ENCODE measurements around the gene MYO7A.

Gene MYO7A

DNA sequence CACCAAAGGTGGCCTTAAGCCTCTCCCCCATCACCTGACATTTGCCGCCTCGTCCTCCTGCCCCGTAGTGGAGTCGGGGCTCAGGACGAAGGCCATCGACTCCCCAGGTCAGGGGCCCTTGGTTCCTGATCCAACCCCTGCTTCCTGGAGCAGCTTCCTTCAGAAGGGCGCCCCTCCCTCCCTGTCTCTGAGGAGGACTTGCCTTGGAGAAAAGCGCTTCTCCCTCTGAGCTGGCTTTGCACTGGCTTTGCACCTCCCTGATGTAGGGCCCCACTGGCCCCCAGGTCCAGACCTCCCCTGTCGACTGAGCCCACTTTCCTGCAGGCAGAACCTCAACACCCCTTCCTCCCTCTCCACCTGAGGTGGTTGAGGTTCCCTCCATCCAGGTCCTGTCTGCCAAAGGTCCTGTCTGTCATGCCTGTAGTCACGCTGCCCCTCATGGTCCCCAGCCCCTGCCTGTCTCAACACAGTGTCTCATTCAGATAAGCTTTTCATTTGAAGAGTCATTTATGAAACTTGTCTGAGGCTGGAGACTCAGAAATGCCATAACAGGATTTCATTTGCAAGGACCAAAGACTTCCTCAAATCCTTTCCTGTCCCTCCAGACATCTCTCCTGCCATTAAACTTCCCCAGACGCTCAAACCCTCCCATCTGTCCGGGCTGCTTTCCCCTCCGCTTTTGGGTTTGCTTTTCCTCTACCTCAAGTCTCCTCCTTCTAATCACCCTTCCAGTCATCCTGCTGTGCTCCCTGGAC lies 78.4 kb downstream of the MYO7A start:
- Histone ChIP-seq H3K4me3 (ENCODE audit: insufficient read depth in 1 of 2, low read depth in 1 of 2, low read length in 2 of 2) (no peak overlapping the region), H2BK5ac (ENCODE audit: low read depth, low read length, poor library complexity, severe bottlenecking) (no peak overlapping the region), H3K36me3 (ENCODE audit: control insufficient read depth in 1 of 2, insufficient read depth in 2 of 2, low read depth in 1 of 2, low read length in 2 of 2) (no peaks in the 10 kb centered on the region), H3K14ac (ENCODE audit: low read length in 2 of 2) (peak overlapping the region in 1 of 2 experiments; percentile 35), H4K91ac (ENCODE audit: low read length) (no peak overlapping the region), H2AK5ac (ENCODE audit: low read length, severe bottlenecking) (no peak overlapping the region), H3K27ac (ENCODE audit: low read length, poor library complexity, severe bottlenecking) (no peak overlapping the region), H3K18ac (ENCODE audit: low read depth in 1 of 2, low read length in 2 of 2) (no peak overlapping the region), H3K9ac (ENCODE audit: low read length) (no peak overlapping the region), H3K4me2 (ENCODE audit: low read length, poor library complexity, severe bottlenecking) (no peak overlapping the region), H3K4ac (ENCODE audit: low read depth in 1 of 2, low read length in 2 of 2) (no peak overlapping the region), H3K23ac (ENCODE audit: low read length in 2 of 2) (no peak overlapping the region), H2BK15ac (ENCODE audit: low read depth, poor library complexity, severe bottlenecking) (no peak overlapping the region), H2BK12ac (ENCODE audit: low read length in 2 of 2) (no peak overlapping the region), H3K9me3 (ENCODE audit: control insufficient read depth, low read length) (no peaks in the 10 kb centered on the region), H3K27me3 (ENCODE audit: control insufficient read depth in 1 of 2, insufficient read depth in 1 of 2, low read length in 2 of 2) (peaks cover 10 to 19% of the 10 kb centered on the region in 2 experiments), H3K79me1 (replicated peaks; ENCODE audit: low read length, poor library complexity, severe bottlenecking) (no peaks in the 10 kb centered on the region), H2BK120ac (ENCODE audit: low read depth, low read length) (no peak overlapping the region), H2AFZ (ENCODE audit: low read depth, low read length) (no peak overlapping the region), H4K8ac (ENCODE audit: low read length) (no peak overlapping the region), H3K4me1 (ENCODE audit: control insufficient read depth, insufficient read depth, low read depth, low read length) (peaks cover 1% of the 10 kb centered on the region)
- no peak for DNase-seq
- WGBS = 91% methylated on average over 13 of the region's 13 CpGs

DNA sequence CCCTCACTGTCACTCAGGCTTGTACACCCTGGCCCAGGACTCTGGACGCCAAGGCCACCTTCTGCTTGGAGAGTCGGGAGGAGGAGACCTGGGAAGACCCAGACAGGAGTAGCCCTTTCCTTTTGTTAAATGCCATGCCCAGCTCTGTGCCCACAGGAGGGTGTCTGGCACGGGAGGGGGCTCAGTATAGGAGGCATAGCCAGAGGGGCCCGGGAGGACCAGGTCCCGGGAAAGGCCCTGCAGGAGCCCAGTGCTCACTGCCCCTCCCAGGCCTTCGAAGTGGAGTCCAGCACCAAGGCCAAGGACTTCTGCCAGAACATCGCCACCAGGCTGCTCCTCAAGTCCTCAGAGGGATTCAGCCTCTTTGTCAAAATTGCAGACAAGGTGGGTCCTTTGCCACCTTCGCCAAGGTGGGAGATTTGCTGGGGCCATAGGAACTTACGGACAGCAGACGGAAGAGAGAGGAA lies 79.0 kb downstream of the MYO7A start:
- H2AK5ac ChIP-seq (ENCODE audit: low read length, severe bottlenecking) = no peak overlapping the region
- H3K79me1 ChIP-seq (replicated peaks; ENCODE audit: low read length, poor library complexity, severe bottlenecking) = no peaks in the 10 kb centered on the region
- H4K91ac ChIP-seq (ENCODE audit: low read length) = no peak overlapping the region
- no peak overlapping the region for H3K4ac ChIP-seq (ENCODE audit: low read depth in 1 of 2, low read length in 2 of 2)
- H3K36me3 ChIP-seq (ENCODE audit: control insufficient read depth in 1 of 2, insufficient read depth in 2 of 2, low read depth in 1 of 2, low read length in 2 of 2) = no peaks in the 10 kb centered on the region
- H4K8ac ChIP-seq (ENCODE audit: low read length) = no peak overlapping the region
- H2BK5ac ChIP-seq (ENCODE audit: low read depth, low read length, poor library complexity, severe bottlenecking) = no peak overlapping the region
- no peak overlapping the region for H3K23ac ChIP-seq (ENCODE audit: low read length in 2 of 2)
- no peak overlapping the region for H3K4me2 ChIP-seq (ENCODE audit: low read length, poor library complexity, severe bottlenecking)
- H2BK120ac ChIP-seq (ENCODE audit: low read depth, low read length) = no peak overlapping the region
- no peak overlapping the region for H2BK15ac ChIP-seq (ENCODE audit: low read depth, poor library complexity, severe bottlenecking)
- H3K14ac ChIP-seq (ENCODE audit: low read length in 2 of 2) = no peak overlapping the region
- H3K27ac ChIP-seq (ENCODE audit: low read length, poor library complexity, severe bottlenecking) = no peak overlapping the region
- no peak overlapping the region for H3K4me3 ChIP-seq (ENCODE audit: insufficient read depth in 1 of 2, low read depth in 1 of 2, low read length in 2 of 2)
- H3K18ac ChIP-seq (ENCODE audit: low read depth in 1 of 2, low read length in 2 of 2) = no peak overlapping the region
- H3K27me3 ChIP-seq (ENCODE audit: control insufficient read depth in 1 of 2, insufficient read depth in 1 of 2, low read length in 2 of 2) = peaks cover 10 to 25% of the 10 kb centered on the region in 2 experiments
- H3K4me1 ChIP-seq (ENCODE audit: control insufficient read depth, insufficient read depth, low read depth, low read length) = peaks cover 1% of the 10 kb centered on the region
- 84% methylated on average over 10 of the region's 10 CpGs for WGBS
- H3K9me3 ChIP-seq (ENCODE audit: control insufficient read depth, low read length) = no peaks in the 10 kb centered on the region
- H2BK12ac ChIP-seq (ENCODE audit: low read length in 2 of 2) = no peak overlapping the region
- no peak for DNase-seq
- no peak overlapping the region for H3K9ac ChIP-seq (ENCODE audit: low read length)
- no peak overlapping the region for H2AFZ ChIP-seq (ENCODE audit: low read depth, low read length)

DNA sequence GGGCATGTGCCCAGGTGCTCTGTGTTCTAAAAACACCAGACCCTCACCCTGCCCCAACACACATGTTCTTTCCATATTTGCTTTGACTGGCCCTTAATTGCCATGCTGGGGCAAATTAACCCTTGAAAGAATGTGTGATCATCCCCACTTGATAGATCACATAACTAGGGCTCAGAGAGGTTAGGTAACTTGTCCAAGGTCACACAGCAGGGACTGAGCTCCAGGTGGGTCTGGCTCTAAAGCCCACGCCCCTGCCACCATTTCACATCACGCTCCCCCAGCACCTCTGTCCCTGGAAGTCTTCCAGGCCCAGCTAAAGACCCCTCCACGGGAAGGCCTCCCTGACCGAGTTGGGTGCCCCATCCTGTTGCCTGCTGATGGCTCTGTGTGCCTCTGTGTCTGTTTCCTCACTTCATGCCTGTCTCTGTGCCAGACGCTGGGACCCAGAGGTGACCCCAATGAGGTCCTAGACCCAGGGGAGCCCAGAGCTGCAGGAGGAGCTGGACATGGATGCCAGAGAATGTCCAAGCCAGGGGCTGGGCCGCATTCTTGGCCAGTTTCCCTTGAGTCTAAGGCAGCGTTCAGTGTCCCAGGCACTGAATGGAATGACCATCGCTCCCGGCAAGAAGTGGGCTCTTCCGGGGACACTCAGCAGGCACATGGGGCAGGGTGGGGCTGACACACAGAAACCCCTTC lies 79.7 kb downstream of the MYO7A start:
- H3K9me3 ChIP-seq (ENCODE audit: control insufficient read depth, low read length) = no peaks in the 10 kb centered on the region
- no peak overlapping the region for H3K4me3 ChIP-seq (ENCODE audit: insufficient read depth in 1 of 2, low read depth in 1 of 2, low read length in 2 of 2)
- no peak overlapping the region for H4K91ac ChIP-seq (ENCODE audit: low read length)
- no peak overlapping the region for H3K14ac ChIP-seq (ENCODE audit: low read length in 2 of 2)
- H3K27ac ChIP-seq (ENCODE audit: low read length, poor library complexity, severe bottlenecking) = no peak overlapping the region
- no peak overlapping the region for H2BK12ac ChIP-seq (ENCODE audit: low read length in 2 of 2)
- peaks cover 10 to 26% of the 10 kb centered on the region in 2 experiments for H3K27me3 ChIP-seq (ENCODE audit: control insufficient read depth in 1 of 2, insufficient read depth in 1 of 2, low read length in 2 of 2)
- no peak overlapping the region for H3K4me2 ChIP-seq (ENCODE audit: low read length, poor library complexity, severe bottlenecking)
- no peaks in the 10 kb centered on the region for H3K79me1 ChIP-seq (replicated peaks; ENCODE audit: low read length, poor library complexity, severe bottlenecking)
- no peak overlapping the region for H2AK5ac ChIP-seq (ENCODE audit: low read length, severe bottlenecking)
- H3K9ac ChIP-seq (ENCODE audit: low read length) = no peak overlapping the region
- no peak overlapping the region for H2BK120ac ChIP-seq (ENCODE audit: low read depth, low read length)
- no peak overlapping the region for H2AFZ ChIP-seq (ENCODE audit: low read depth, low read length)
- no peak overlapping the region for H4K8ac ChIP-seq (ENCODE audit: low read length)
- WGBS = 85% methylated on average over 10 of the region's 10 CpGs
- no peak overlapping the region for H3K18ac ChIP-seq (ENCODE audit: low read depth in 1 of 2, low read length in 2 of 2)
- DNase-seq = no peak
- no peaks in the 10 kb centered on the region for H3K4me1 ChIP-seq (ENCODE audit: control insufficient read depth, insufficient read depth, low read depth, low read length)
- no peak overlapping the region for H2BK15ac ChIP-seq (ENCODE audit: low read depth, poor library complexity, severe bottlenecking)
- H3K4ac ChIP-seq (ENCODE audit: low read depth in 1 of 2, low read length in 2 of 2) = no peak overlapping the region
- no peak overlapping the region for H2BK5ac ChIP-seq (ENCODE audit: low read depth, low read length, poor library complexity, severe bottlenecking)
- no peak overlapping the region for H3K23ac ChIP-seq (ENCODE audit: low read length in 2 of 2)
- H3K36me3 ChIP-seq (ENCODE audit: control insufficient read depth in 1 of 2, insufficient read depth in 2 of 2, low read depth in 1 of 2, low read length in 2 of 2) = no peaks in the 10 kb centered on the region

DNA sequence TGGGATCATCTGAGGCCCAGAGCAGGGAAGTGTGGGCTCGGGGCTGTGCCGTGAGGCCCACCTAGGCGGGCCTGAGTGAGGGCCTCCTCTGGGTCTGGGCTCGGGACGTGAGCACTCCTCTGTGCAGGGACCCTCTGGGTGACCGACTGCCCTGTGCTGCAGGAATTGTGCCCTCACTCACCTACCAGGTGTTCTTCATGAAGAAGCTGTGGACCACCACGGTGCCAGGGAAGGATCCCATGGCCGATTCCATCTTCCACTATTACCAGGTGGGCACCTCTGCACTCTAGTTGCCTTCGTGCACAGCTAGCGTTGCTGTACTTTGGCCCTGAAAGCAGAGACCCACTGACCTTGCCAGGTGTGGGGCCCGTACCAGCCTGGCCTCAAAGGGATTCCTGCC lies 80.5 kb downstream of the MYO7A start:
- Histone ChIP-seq H4K8ac (ENCODE audit: low read length) (no peak overlapping the region), H2BK12ac (ENCODE audit: low read length in 2 of 2) (no peak overlapping the region), H3K23ac (ENCODE audit: low read length in 2 of 2) (no peak overlapping the region), H3K9ac (ENCODE audit: low read length) (no peak overlapping the region), H3K4ac (ENCODE audit: low read depth in 1 of 2, low read length in 2 of 2) (no peak overlapping the region), H3K18ac (ENCODE audit: low read depth in 1 of 2, low read length in 2 of 2) (no peak overlapping the region), H2BK120ac (ENCODE audit: low read depth, low read length) (no peak overlapping the region), H3K27me3 (ENCODE audit: control insufficient read depth in 1 of 2, insufficient read depth in 1 of 2, low read length in 2 of 2) (peaks cover 10 to 26% of the 10 kb centered on the region in 2 experiments), H3K4me3 (ENCODE audit: insufficient read depth in 1 of 2, low read depth in 1 of 2, low read length in 2 of 2) (no peak overlapping the region), H3K4me2 (ENCODE audit: low read length, poor library complexity, severe bottlenecking) (no peak overlapping the region), H3K4me1 (ENCODE audit: control insufficient read depth, insufficient read depth, low read depth, low read length) (no peaks in the 10 kb centered on the region), H3K36me3 (ENCODE audit: control insufficient read depth in 1 of 2, insufficient read depth in 2 of 2, low read depth in 1 of 2, low read length in 2 of 2) (no peaks in the 10 kb centered on the region), H2AK5ac (ENCODE audit: low read length, severe bottlenecking) (no peak overlapping the region), H3K9me3 (ENCODE audit: control insufficient read depth, low read length) (no peaks in the 10 kb centered on the region), H3K14ac (ENCODE audit: low read length in 2 of 2) (peak overlapping the region in 1 of 2 experiments; percentile 31), H3K27ac (ENCODE audit: low read length, poor library complexity, severe bottlenecking) (no peak overlapping the region), H2BK5ac (ENCODE audit: low read depth, low read length, poor library complexity, severe bottlenecking) (no peak overlapping the region), H2BK15ac (ENCODE audit: low read depth, poor library complexity, severe bottlenecking) (no peak overlapping the region), H3K79me1 (replicated peaks; ENCODE audit: low read length, poor library complexity, severe bottlenecking) (no peaks in the 10 kb centered on the region), H2AFZ (ENCODE audit: low read depth, low read length) (no peak overlapping the region), H4K91ac (ENCODE audit: low read length) (no peak overlapping the region)
- 84% methylated on average over 11 of the region's 11 CpGs for WGBS
- DNase-seq = no peak

Measured in mesenchymal stem cell (in vitro differentiated cells and primary cell).